ENCODE results near the gene RREB1.
A peak's percentile ranks its signal among the peaks of the same experiment; 100 is the strongest.

Gene RREB1

GRCh38 chr6:7238900-7239589 is 131.3 kb downstream of the RREB1 start:
- Histone ChIP-seq H3K9me3 (ENCODE audit: control insufficient read depth in 5 of 5, low read length in 5 of 5) (no peaks in the 10 kb centered on the region), H3K36me3 (ENCODE audit: control insufficient read depth in 5 of 5, insufficient read depth in 5 of 5, low read length in 5 of 5) (peaks cover under 1 to 49% (median 37%) of the 10 kb centered on the region in 5 donors), H3K27me3 (ENCODE audit: control insufficient read depth in 5 of 5, insufficient read depth in 4 of 5, low read length in 5 of 5) (no peaks in the 10 kb centered on the region), H3K4me1 (ENCODE audit: control insufficient read depth in 5 of 5, insufficient read depth in 5 of 5, low read length in 5 of 5) (peaks cover 7 to 48% (median 35%) of the 10 kb centered on the region in 5 donors), H3K27ac (ENCODE audit: low read depth, low read length) (peak overlapping the region; percentile 71), H3K9ac (ENCODE audit: low read length in 5 of 5) (peak overlapping the region in 1 of 5 donors; percentile 3), H3K4me3 (ENCODE audit: low read depth in 1 of 5, low read length in 5 of 5) (no peak overlapping the region)

GRCh38 chr6:7239590-7239948 is 131.8 kb downstream of the RREB1 start:
- H3K9ac ChIP-seq (ENCODE audit: low read length in 5 of 5): peak overlapping the region in 1 of 5 donors; percentile 3
- no peaks in the 10 kb centered on the region for H3K27me3 ChIP-seq (ENCODE audit: control insufficient read depth in 5 of 5, insufficient read depth in 4 of 5, low read length in 5 of 5)
- peak overlapping the region; percentile 71 for H3K27ac ChIP-seq (ENCODE audit: low read depth, low read length)
- peaks cover 7 to 48% (median 35%) of the 10 kb centered on the region in 5 donors for H3K4me1 ChIP-seq (ENCODE audit: control insufficient read depth in 5 of 5, insufficient read depth in 5 of 5, low read length in 5 of 5)
- H3K9me3 ChIP-seq (ENCODE audit: control insufficient read depth in 5 of 5, low read length in 5 of 5): no peaks in the 10 kb centered on the region
- H3K36me3 ChIP-seq (ENCODE audit: control insufficient read depth in 5 of 5, insufficient read depth in 5 of 5, low read length in 5 of 5): peaks cover 0 to 44% (median 34%) of the 10 kb centered on the region in 5 donors
- H3K4me3 ChIP-seq (ENCODE audit: low read depth in 1 of 5, low read length in 5 of 5): no peak overlapping the region

DNA sequence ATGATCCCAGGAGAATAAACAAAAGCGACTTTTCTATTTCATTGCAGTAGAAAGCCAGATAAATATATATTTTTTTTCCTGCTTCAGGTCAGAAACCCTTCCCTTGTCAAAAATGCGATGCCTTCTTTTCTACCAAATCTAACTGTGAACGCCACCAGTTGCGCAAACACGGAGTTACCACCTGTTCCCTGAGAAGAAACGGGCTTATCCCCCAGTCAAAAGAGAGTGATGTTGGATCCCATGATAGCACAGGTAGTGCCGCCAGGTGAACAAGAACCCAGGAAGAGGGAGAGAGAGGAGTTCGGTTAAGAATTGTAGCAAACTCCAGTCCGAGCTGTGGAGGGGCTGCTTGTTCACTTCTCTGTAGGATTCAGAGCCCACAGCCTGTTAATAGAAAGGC is 132.6 kb downstream of the RREB1 start:
- peaks cover 0 to 40% (median 31%) of the 10 kb centered on the region in 5 donors for H3K36me3 ChIP-seq (ENCODE audit: control insufficient read depth in 5 of 5, insufficient read depth in 5 of 5, low read length in 5 of 5)
- no peak overlapping the region for H3K9ac ChIP-seq (ENCODE audit: low read length in 5 of 5)
- H3K9me3 ChIP-seq (ENCODE audit: control insufficient read depth in 5 of 5, low read length in 5 of 5): no peaks in the 10 kb centered on the region
- no peaks in the 10 kb centered on the region for H3K27me3 ChIP-seq (ENCODE audit: control insufficient read depth in 5 of 5, insufficient read depth in 4 of 5, low read length in 5 of 5)
- peak overlapping the region; percentile 76 for H3K27ac ChIP-seq (ENCODE audit: low read depth, low read length)
- H3K4me3 ChIP-seq (ENCODE audit: low read depth in 1 of 5, low read length in 5 of 5): no peak overlapping the region
- peaks cover 7 to 45% (median 35%) of the 10 kb centered on the region in 5 donors for H3K4me1 ChIP-seq (ENCODE audit: control insufficient read depth in 5 of 5, insufficient read depth in 5 of 5, low read length in 5 of 5)

DNA sequence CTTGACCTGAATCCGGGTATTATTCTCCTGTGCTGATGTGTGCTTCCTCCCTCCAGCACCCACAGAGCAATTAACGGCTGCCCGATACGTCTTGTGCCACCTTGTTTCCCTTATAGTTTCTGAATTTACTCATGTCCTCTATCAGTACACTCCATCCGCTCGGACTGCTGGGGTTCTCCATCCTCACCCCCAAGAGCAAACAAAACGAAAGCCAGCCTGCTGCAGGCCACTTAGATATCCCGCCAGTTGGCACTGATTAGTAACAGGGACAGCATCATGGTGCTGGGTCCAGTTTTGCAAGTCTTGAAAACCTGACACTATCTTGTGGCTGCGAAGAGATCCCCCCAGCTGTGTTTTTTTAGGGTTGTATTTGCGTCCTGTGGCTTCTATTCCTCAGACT is 133.4 kb downstream of the RREB1 start:
- Histone ChIP-seq H3K9me3 (ENCODE audit: control insufficient read depth in 5 of 5, low read length in 5 of 5) (no peaks in the 10 kb centered on the region), H3K4me3 (ENCODE audit: low read depth in 1 of 5, low read length in 5 of 5) (no peak overlapping the region), H3K9ac (ENCODE audit: low read length in 5 of 5) (no peak overlapping the region), H3K27me3 (ENCODE audit: control insufficient read depth in 5 of 5, insufficient read depth in 4 of 5, low read length in 5 of 5) (no peaks in the 10 kb centered on the region), H3K36me3 (ENCODE audit: control insufficient read depth in 5 of 5, insufficient read depth in 5 of 5, low read length in 5 of 5) (peaks cover 0 to 40% (median 33%) of the 10 kb centered on the region in 5 donors), H3K27ac (ENCODE audit: low read depth, low read length) (peak overlapping the region; percentile 76), H3K4me1 (ENCODE audit: control insufficient read depth in 5 of 5, insufficient read depth in 5 of 5, low read length in 5 of 5) (peaks cover 7 to 37% (median 27%) of the 10 kb centered on the region in 5 donors)

DNA sequence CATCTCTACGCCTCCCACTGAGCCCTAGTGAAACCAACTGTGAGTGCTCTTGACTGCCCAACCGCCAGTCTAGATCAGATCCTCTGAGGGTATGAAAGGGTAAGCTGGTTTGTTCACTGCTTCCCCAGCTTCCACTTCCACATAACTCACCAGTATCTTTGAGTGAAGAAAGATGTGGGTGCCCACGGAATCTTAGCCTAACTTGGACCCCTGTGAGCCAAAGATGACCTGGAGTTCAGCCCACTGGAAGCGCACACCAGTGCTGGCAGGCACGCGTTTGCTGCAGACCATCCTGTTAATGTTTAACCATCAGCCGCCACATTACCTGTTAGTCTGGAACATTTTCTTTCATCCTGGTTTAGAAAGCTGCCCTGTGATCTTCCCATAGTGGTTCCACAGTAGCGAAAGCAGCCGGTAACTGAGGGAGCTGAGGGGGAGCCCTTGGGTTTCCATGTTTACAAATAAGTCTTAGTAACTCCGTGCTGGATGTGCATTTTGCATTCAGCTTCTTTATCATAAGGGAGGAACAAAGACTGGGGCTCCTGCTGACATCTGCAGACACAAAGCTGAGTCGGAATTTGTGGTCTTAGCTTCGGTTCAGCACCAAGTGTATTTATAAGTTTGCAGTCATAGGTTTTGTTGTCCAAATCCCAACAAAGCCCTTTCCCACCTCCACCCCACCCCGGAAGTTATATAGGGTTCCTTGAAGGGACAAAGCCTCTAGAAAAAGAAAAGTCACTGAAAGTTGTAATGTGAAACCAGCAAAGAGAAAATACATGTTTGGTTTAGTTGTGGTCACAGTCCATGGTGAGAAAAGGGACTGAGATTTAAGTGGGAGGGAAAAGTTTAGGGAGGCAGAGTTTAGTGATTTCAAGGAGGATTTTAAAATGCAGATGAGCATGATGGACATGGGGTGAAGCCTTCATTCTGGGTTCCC is 134.2 kb downstream of the RREB1 start:
- Histone ChIP-seq H3K27ac (ENCODE audit: low read depth, low read length) (peak overlapping the region; percentile 76), H3K9me3 (ENCODE audit: control insufficient read depth in 5 of 5, low read length in 5 of 5) (no peaks in the 10 kb centered on the region), H3K4me3 (ENCODE audit: low read depth in 1 of 5, low read length in 5 of 5) (no peak overlapping the region), H3K4me1 (ENCODE audit: control insufficient read depth in 5 of 5, insufficient read depth in 5 of 5, low read length in 5 of 5) (peaks cover 7 to 30% (median 22%) of the 10 kb centered on the region in 5 donors), H3K36me3 (ENCODE audit: control insufficient read depth in 5 of 5, insufficient read depth in 5 of 5, low read length in 5 of 5) (peaks cover 0 to 48% (median 41%) of the 10 kb centered on the region in 5 donors), H3K9ac (ENCODE audit: low read length in 5 of 5) (peak overlapping the region in 2 of 5 donors; percentile 7 to 23), H3K27me3 (ENCODE audit: control insufficient read depth in 5 of 5, insufficient read depth in 4 of 5, low read length in 5 of 5) (no peaks in the 10 kb centered on the region)

- H3K27ac ChIP-seq (ENCODE audit: low read depth, low read length): peak overlapping the region; percentile 76
- H3K27me3 ChIP-seq (ENCODE audit: control insufficient read depth in 5 of 5, insufficient read depth in 4 of 5, low read length in 5 of 5): no peaks in the 10 kb centered on the region
- no peak overlapping the region for H3K4me3 ChIP-seq (ENCODE audit: low read depth in 1 of 5, low read length in 5 of 5)
- no peaks in the 10 kb centered on the region for H3K9me3 ChIP-seq (ENCODE audit: control insufficient read depth in 5 of 5, low read length in 5 of 5)
- H3K36me3 ChIP-seq (ENCODE audit: control insufficient read depth in 5 of 5, insufficient read depth in 5 of 5, low read length in 5 of 5): peaks cover 0 to 56% (median 49%) of the 10 kb centered on the region in 5 donors
- peak overlapping the region in 1 of 5 donors; percentile 4 for H3K9ac ChIP-seq (ENCODE audit: low read length in 5 of 5)
- H3K4me1 ChIP-seq (ENCODE audit: control insufficient read depth in 5 of 5, insufficient read depth in 5 of 5, low read length in 5 of 5): peaks cover 7 to 32% (median 22%) of the 10 kb centered on the region in 5 donors
Measured at GRCh38 chr6:7242835-7243178, 135.0 kb downstream of the RREB1 start.

- Histone ChIP-seq H3K4me1 (ENCODE audit: control insufficient read depth in 5 of 5, insufficient read depth in 5 of 5, low read length in 5 of 5) (peaks cover 7 to 34% (median 26%) of the 10 kb centered on the region in 5 donors), H3K36me3 (ENCODE audit: control insufficient read depth in 5 of 5, insufficient read depth in 5 of 5, low read length in 5 of 5) (peaks cover 0 to 62% (median 55%) of the 10 kb centered on the region in 5 donors), H3K27me3 (ENCODE audit: control insufficient read depth in 5 of 5, insufficient read depth in 4 of 5, low read length in 5 of 5) (no peaks in the 10 kb centered on the region), H3K9ac (ENCODE audit: low read length in 5 of 5) (no peak overlapping the region), H3K27ac (ENCODE audit: low read depth, low read length) (peak overlapping the region; percentile 76), H3K4me3 (ENCODE audit: low read depth in 1 of 5, low read length in 5 of 5) (no peak overlapping the region), H3K9me3 (ENCODE audit: control insufficient read depth in 5 of 5, low read length in 5 of 5) (no peaks in the 10 kb centered on the region)
Measured at GRCh38 chr6:7243179-7243981, 135.6 kb downstream of the RREB1 start.

DNA sequence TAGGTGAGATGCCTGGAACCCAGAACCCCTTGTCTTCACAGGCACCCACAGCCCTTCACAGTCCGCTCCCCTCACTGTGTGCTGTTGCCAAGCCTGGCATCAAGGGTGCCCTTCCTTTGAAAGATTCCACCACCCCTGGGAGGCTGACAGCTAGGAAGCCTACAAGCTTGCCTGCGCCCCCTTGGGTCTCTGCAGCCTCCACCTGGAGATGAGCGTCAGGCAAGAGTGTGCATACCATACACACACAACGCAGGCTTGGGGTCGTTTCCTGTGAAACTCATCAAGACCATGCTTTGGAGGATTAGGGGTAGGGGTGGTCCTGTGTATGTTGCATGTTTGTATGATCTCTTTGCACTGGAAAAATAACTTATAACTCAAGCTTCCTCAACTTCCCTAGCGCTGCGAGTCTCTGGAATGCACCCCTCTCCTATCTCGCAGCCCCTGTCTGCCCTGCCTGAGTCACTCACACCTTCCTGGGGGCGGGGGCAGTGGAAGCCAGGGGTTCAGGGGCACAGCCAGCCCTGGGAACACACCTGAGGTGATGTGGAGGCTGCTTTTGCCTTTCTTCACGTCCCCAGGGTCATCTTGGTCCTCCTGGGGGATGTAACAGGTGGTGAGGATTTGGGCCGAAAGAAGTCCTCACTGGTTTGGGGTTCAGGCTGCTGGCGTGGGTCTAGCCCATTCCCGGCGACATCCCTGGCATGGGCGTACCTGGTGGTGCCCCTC is 138.1 kb downstream of the RREB1 start:
- H3K4me1 ChIP-seq (ENCODE audit: control insufficient read depth in 5 of 5, insufficient read depth in 5 of 5, low read length in 5 of 5): peaks cover 0 to 23% (median 14%) of the 10 kb centered on the region in 5 donors
- no peak overlapping the region for H3K4me3 ChIP-seq (ENCODE audit: low read depth in 1 of 5, low read length in 5 of 5)

More for the DNA sequence above, 138.1 kb downstream of the RREB1 start:
- Histone ChIP-seq H3K27ac (ENCODE audit: low read depth, low read length) (no peak overlapping the region), H3K27me3 (ENCODE audit: control insufficient read depth in 5 of 5, insufficient read depth in 4 of 5, low read length in 5 of 5) (no peaks in the 10 kb centered on the region), H3K9me3 (ENCODE audit: control insufficient read depth in 5 of 5, low read length in 5 of 5) (no peaks in the 10 kb centered on the region), H3K36me3 (ENCODE audit: control insufficient read depth in 5 of 5, insufficient read depth in 5 of 5, low read length in 5 of 5) (peaks cover 3 to 69% (median 66%) of the 10 kb centered on the region in 5 donors), H3K9ac (ENCODE audit: low read length in 5 of 5) (no peak overlapping the region)

All from subcutaneous abdominal adipose tissue (tissue), 5 donors.